Measurements from ENCODE around the gene SNRNP40.

DNA sequence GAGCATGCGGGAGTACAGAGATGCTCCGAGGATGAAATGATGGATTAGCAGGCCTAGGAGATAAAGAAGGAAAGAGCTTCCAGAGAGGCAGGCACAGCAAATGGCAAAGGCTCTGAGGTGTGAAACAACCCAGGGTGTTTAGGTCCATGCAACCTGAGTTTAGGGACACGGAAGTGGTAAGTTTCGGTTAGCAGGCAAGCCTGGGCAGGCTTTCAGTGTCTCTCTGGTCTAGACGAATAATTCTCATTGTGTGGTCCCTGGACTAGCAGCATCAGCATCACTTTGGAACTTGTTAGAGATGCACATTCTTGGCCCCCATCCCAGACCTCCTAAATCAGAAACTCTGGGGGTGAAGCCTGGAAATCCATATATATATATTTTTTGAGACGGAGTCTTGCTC, 75.5 kb downstream of the SNRNP40 start:
- TF ChIP-seq CREB1 (CRISPR knock-in tag; IDR thresholded peaks at IDR 0.05) (no peak), NFE2L1 (CRISPR knock-in tag; IDR thresholded peaks at IDR 0.05) (no peak), ESRRA (CRISPR knock-in tag; IDR thresholded peaks at IDR 0.05; ENCODE audit: borderline replicate concordance) (no peak), CTCF (IDR thresholded peaks at IDR 0.05) (no peak), FOXP4 (CRISPR knock-in tag; IDR thresholded peaks at IDR 0.05) (no peak), NR2C2 (CRISPR knock-in tag; IDR thresholded peaks at IDR 0.05) (no peak)
- TF ChIP-seq, protein P1, sequence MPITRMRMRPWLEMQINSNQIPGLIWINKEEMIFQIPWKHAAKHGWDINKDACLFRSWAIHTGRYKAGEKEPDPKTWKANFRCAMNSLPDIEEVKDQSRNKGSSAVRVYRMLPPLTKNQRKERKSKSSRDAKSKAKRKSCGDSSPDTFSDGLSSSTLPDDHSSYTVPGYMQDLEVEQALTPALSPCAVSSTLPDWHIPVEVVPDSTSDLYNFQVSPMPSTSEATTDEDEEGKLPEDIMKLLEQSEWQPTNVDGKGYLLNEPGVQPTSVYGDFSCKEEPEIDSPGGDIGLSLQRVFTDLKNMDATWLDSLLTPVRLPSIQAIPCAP (CRISPR knock-in tag; IDR thresholded peaks at IDR 0.05) = no peak
- TF ChIP-seq, protein P2, sequence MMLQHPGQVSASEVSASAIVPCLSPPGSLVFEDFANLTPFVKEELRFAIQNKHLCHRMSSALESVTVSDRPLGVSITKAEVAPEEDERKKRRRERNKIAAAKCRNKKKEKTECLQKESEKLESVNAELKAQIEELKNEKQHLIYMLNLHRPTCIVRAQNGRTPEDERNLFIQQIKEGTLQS (CRISPR knock-in tag; conservative IDR thresholded peaks at IDR 0.05) = no peak

Data from WTC11 (cell line).